Mesothelial cell of epicardium (in vitro differentiated cells): ENCODE results near the gene GCNT2. TPM values are rescaled to one million over a fixed set of nuclear protein-coding genes. Genes with fewer than 3 reads are reported as not detected.
"Not testable (repeated sequence)": the region's sequence is repeated elsewhere in the genome, so short reads cannot be mapped to it uniquely, and the experiment has no call there.

Source experiments
- DNase-seq, 2 experiments: peaks; one replicate each; pipeline ENCODE4 v3.0.0; 2021; ENCODE audit warnings: low spot score in 2 of 2; ENCODE audit not compliant: unreplicated experiment in 2 of 2
- H3K27ac Mint-ChIP-seq: 2 replicates; pipeline ENCODE4 v1.8.0; 2021; ENCODE audit warnings: mixed read lengths
- H3K27me3 Mint-ChIP-seq: 2 replicates; pipeline ENCODE4 v1.8.0; 2021; ENCODE audit warnings: low read depth, mixed read lengths
- H3K36me3 Mint-ChIP-seq: 2 replicates; pipeline ENCODE4 v1.8.0; 2021; ENCODE audit warnings: mixed read lengths
- H3K4me1 Mint-ChIP-seq: 2 replicates; pipeline ENCODE4 v1.8.0; 2021; ENCODE audit warnings: mixed read lengths
- H3K4me3 Mint-ChIP-seq: 2 replicates; pipeline ENCODE4 v1.8.0; 2021; ENCODE audit warnings: mild to moderate bottlenecking, moderate library complexity, mixed read lengths
- H3K9me3 Mint-ChIP-seq: 2 replicates; pipeline ENCODE4 v1.8.0; 2021; ENCODE audit warnings: mixed read lengths
- CTCF ChIP-seq: fragments of 200-600 bp; sonication (generic); IDR thresholded peaks from one replicate; pipeline ENCODE4 v1.5.0; 2021; ENCODE audit warnings: antibody characterized with exemption; ENCODE audit not compliant: unreplicated experiment
- total RNA-seq: library from RNA; stranded (reverse); gene quantifications from 3 replicates; pipeline ENCODE4 v1.2.1, GENCODE V29; 2021

Gene GCNT2
- total RNA-seq, 1 donor from 2014 or later, result 29.3 TPM

GRCh38 chr6:10565913-10566312, 44.8 kb downstream of the GCNT2 start:
- Mint-ChIP-seq H3K4me1 (peaks cover 34% of the 10 kb centered on the region), H3K4me3 (no peak overlapping the region), H3K27ac (peak overlapping the region; percentile 62), H3K27me3 (no peaks in the 10 kb centered on the region), H3K9me3 (no peaks in the 10 kb centered on the region), H3K36me3 (peaks cover 3% of the 10 kb centered on the region)
- TF ChIP-seq CTCF, result no peak
- DNase-seq, result no peak

GRCh38 chr6:10567256-10568026, 46.3 kb downstream of the GCNT2 start:
- DNase-seq, result no peak
- H3K4me1 Mint-ChIP-seq, result peaks cover 27% of the 10 kb centered on the region
- peak overlapping the region; percentile 56 for H3K27ac Mint-ChIP-seq
- H3K36me3 Mint-ChIP-seq, result peaks cover 1% of the 10 kb centered on the region
- TF ChIP-seq CTCF, result no peak
- H3K27me3 Mint-ChIP-seq, result no peaks in the 10 kb centered on the region
- no peak overlapping the region for H3K4me3 Mint-ChIP-seq
- H3K9me3 Mint-ChIP-seq, result no peaks in the 10 kb centered on the region

- Mint-ChIP-seq H3K27ac (no peak overlapping the region), H3K4me3 (no peak overlapping the region), H3K4me1 (peaks cover 27% of the 10 kb centered on the region), H3K27me3 (no peaks in the 10 kb centered on the region), H3K9me3 (no peaks in the 10 kb centered on the region), H3K36me3 (peaks cover 5% of the 10 kb centered on the region)
- DNase-seq, result no peak
- TF ChIP-seq CTCF, result no peak
Measured at GRCh38 chr6:10569392-10570127, 48.4 kb downstream of the GCNT2 start.

DNA sequence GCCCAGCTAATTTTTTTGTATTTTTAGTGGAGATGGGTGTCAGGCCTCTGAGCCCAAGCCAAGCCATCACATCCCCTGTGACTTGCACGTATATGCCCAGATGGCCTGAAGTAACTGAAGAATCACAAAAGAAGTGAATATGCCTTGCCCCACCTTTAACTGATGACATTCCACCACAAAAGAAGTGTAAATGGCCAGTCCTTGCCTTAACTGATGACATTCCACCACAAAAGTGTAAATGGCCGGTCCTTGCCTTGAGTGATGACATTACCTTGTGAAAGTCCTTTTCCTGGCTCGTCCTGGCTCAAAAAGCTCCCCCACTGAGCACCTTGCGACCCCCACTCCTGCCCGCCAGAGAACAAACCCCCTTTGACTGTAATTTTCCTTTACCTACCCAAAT, 54.4 kb downstream of the GCNT2 start:
- H3K4me1 Mint-ChIP-seq, H3K27ac Mint-ChIP-seq, H3K9me3 Mint-ChIP-seq, DNase-seq, H3K4me3 Mint-ChIP-seq, H3K27me3 Mint-ChIP-seq: not testable (repeated sequence)
- peaks cover 16% of the 10 kb centered on the region for H3K36me3 Mint-ChIP-seq

GRCh38 chr6:10576226-10576625, 55.1 kb downstream of the GCNT2 start:
- Mint-ChIP-seq H3K27me3 (no peaks in the 10 kb centered on the region), H3K27ac (no peak overlapping the region), H3K9me3 (no peaks in the 10 kb centered on the region), H3K4me1 (peaks cover 8% of the 10 kb centered on the region), H3K4me3 (no peak overlapping the region), H3K36me3 (peaks cover 15% of the 10 kb centered on the region)
- DNase-seq, result no peak
- TF ChIP-seq CTCF, result no peak

- Mint-ChIP-seq H3K27me3 (no peaks in the 10 kb centered on the region), H3K4me1 (peaks cover 12% of the 10 kb centered on the region), H3K4me3 (no peak overlapping the region), H3K36me3 (peaks cover 15% of the 10 kb centered on the region), H3K9me3 (no peaks in the 10 kb centered on the region), H3K27ac (no peak overlapping the region)
- no peak for TF ChIP-seq CTCF
- no peak for DNase-seq
Measured at GRCh38 chr6:10577112-10577511, 56.0 kb downstream of the GCNT2 start.
